Sigmoid colon (tissue), 4 donors: ENCODE data around the gene UGT1A7.

Experiments
- EP300 ChIP-seq, 4 donors: sonication (generic); formaldehyde crosslinking; IDR thresholded peaks; one replicate each; pipeline ENCODE4 v1.6.1; 2017; ENCODE audit warnings: antibody characterized with exemption in 4 of 4
- POLR2A ChIP-seq, 2 donors: fragments of 450-650 bp; IDR thresholded peaks; one replicate each; pipeline ENCODE4 v1.6.1; 2016; ENCODE audit warnings: antibody characterized with exemption in 2 of 2, mild to moderate bottlenecking in 2 of 2, moderate library complexity in 2 of 2
- TF ChIP-seq, protein P1 (sequence below), 4 experiments: fragments of 450-650 bp in 3 of 4; fragments of 200-600 bp in 1 of 4; IDR thresholded peaks; one replicate each; pipeline ENCODE4 v1.5.1; 2016 to 2019; ENCODE audit warnings: antibody characterized with exemption in 4 of 4, mild to moderate bottlenecking in 3 of 4, moderate library complexity in 2 of 4

DNA sequence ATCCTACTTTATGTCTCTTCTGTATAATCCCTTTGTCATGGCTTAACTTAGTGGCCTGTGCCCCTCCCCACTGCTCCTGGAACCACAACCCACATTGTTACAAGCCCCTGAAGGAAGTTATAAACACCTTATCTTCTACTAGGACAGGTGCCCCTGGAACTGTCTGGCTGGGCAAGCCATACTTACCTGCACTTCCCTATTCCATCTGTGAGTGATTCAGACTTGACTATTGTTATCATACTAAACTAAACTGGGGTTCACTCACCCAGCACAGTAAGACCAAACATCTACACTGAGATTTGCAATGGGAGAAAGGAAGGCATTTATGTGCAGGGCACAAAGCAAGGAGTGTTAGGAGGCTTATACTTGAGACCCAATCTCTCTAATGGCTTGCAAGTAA lies 7.3 kb downstream of the UGT1A7 start:
- TF ChIP-seq, protein P1, sequence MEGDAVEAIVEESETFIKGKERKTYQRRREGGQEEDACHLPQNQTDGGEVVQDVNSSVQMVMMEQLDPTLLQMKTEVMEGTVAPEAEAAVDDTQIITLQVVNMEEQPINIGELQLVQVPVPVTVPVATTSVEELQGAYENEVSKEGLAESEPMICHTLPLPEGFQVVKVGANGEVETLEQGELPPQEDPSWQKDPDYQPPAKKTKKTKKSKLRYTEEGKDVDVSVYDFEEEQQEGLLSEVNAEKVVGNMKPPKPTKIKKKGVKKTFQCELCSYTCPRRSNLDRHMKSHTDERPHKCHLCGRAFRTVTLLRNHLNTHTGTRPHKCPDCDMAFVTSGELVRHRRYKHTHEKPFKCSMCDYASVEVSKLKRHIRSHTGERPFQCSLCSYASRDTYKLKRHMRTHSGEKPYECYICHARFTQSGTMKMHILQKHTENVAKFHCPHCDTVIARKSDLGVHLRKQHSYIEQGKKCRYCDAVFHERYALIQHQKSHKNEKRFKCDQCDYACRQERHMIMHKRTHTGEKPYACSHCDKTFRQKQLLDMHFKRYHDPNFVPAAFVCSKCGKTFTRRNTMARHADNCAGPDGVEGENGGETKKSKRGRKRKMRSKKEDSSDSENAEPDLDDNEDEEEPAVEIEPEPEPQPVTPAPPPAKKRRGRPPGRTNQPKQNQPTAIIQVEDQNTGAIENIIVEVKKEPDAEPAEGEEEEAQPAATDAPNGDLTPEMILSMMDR (IDR thresholded peaks at IDR 0.05) = no peak
- no peak for TF ChIP-seq EP300 (IDR thresholded peaks at IDR 0.05)
- TF ChIP-seq POLR2A (IDR thresholded peaks at IDR 0.05) = no peak
